ENCODE data around the gene C1orf210. TPM values are rescaled to one million over a fixed set of nuclear protein-coding genes. Genes with fewer than 3 reads are reported as not detected.

C1orf210 gene
- total and polyA plus RNA-seq, 12 donors = not detected

GRCh38 chr1:43251024-43251423, 34.4 kb downstream of the C1orf210 start:
- ATAC-seq (no peak), DNase-seq (no peak)
- Histone ChIP-seq H3K27ac (no peak overlapping the region), H3K4me1 (peaks cover 0 to 11% (median 6%) of the 10 kb centered on the region in 9 donors), H3K27me3 (no peaks in the 10 kb centered on the region), H3K4me3 (no peak overlapping the region), H3K9me3 (peaks cover 0 to 10% (median 0%) of the 10 kb centered on the region in 11 donors), H3K36me3 (no peaks in the 10 kb centered on the region)
- TF ChIP-seq CTCF (IDR thresholded peaks at IDR 0.05) = no peak
- WGBS, 2 donors = 87 to 91% methylated on average over 5 of the region's 5 CpGs
- intact Hi-C loops (cut with DNase I) = no loop called here

- ATAC-seq = no peak
- peaks cover 0 to 5% (median 0%) of the 10 kb centered on the region in 9 donors for H3K4me1 ChIP-seq
- no peak overlapping the region for H3K27ac ChIP-seq
- no peak overlapping the region for H3K4me3 ChIP-seq
- no peak for TF ChIP-seq CTCF (IDR thresholded peaks at IDR 0.05)
- 80 to 88% methylated on average over 3 of the region's 3 CpGs for WGBS, 2 donors
- intact Hi-C loops (cut with DNase I) = no loop called here
- peaks cover 0 to 10% (median 0%) of the 10 kb centered on the region in 11 donors for H3K9me3 ChIP-seq
- no peak for DNase-seq
- no peaks in the 10 kb centered on the region for H3K27me3 ChIP-seq
- H3K36me3 ChIP-seq = no peaks in the 10 kb centered on the region
Measured at GRCh38 chr1:43250351-43250761, 35.0 kb downstream of the C1orf210 start.

- Histone ChIP-seq H3K27me3 (no peaks in the 10 kb centered on the region), H3K4me3 (no peak overlapping the region), H3K4me1 (no peaks in the 10 kb centered on the region), H3K36me3 (no peaks in the 10 kb centered on the region), H3K9me3 (peaks cover 0 to 10% (median 0%) of the 10 kb centered on the region in 11 donors), H3K27ac (no peak overlapping the region)
- no peak for ATAC-seq
- WGBS, 2 donors = 85 to 91% methylated on average over 6 of the region's 6 CpGs
- intact Hi-C loops (cut with DNase I) = no loop called here
- TF ChIP-seq CTCF (IDR thresholded peaks at IDR 0.05) = no peak
- no peak for DNase-seq
Measured at GRCh38 chr1:43247256-43247921, 38.0 kb downstream of the C1orf210 start.

GRCh38 chr1:43246466-43247213, 38.7 kb downstream of the C1orf210 start:
- no peaks in the 10 kb centered on the region for H3K36me3 ChIP-seq
- WGBS, 2 donors = 96 to 97% methylated on average over 4 of the region's 4 CpGs
- H3K27me3 ChIP-seq = no peaks in the 10 kb centered on the region
- no peak for ATAC-seq
- no peak overlapping the region for H3K4me3 ChIP-seq
- no peak for DNase-seq
- no peak for TF ChIP-seq CTCF (IDR thresholded peaks at IDR 0.05)
- peaks cover 0 to 10% (median 0%) of the 10 kb centered on the region in 11 donors for H3K9me3 ChIP-seq
- H3K4me1 ChIP-seq = peaks cover 0 to 3% (median 0%) of the 10 kb centered on the region in 9 donors
- intact Hi-C loops (cut with DNase I) = no loop called here
- H3K27ac ChIP-seq = no peak overlapping the region
